SK-N-SH (cell line): ENCODE results near the gene NAV2. TPM values are rescaled to one million over a fixed set of nuclear protein-coding genes. Genes with fewer than 3 reads are reported as not detected.

Experiments
- CTCF ChIA-PET: fragments of 300-600, 350-600 bp; formaldehyde crosslinking; extraction: SDS; loops from one replicate; lab custom pipeline; 2021; lab: Yijun Ruan, JAX
- POLR2A ChIA-PET: fragments of 350-600 bp; sonication (Branson Sonifier 250); formaldehyde crosslinking; extraction: SDS; loops from one replicate; lab custom pipeline; 2020; ENCODE audit warnings: antibody characterized with exemption, inconsistent platforms; lab: Yijun Ruan, JAX
- DNase-seq: peaks from one replicate; pipeline ENCODE4 v3.0.0; 2012
- H2AFZ ChIP-seq: fragments of 200-600 bp; sonication (generic); 2 replicates; pipeline ENCODE4 v1.8.1; 2016; ENCODE audit warnings: antibody characterized with exemption, mild to moderate bottlenecking, low read depth
- H3F3A ChIP-seq: fragments of 200-600 bp; sonication (generic); replicated peaks from 2 replicates; pipeline ENCODE3; 2016; ENCODE audit warnings: antibody characterized with exemption, mild to moderate bottlenecking; ENCODE audit not compliant: insufficient read depth
- H3K27ac ChIP-seq, 2 experiments: fragments of 200-500 bp in 1 of 2; fragments of 200-600 bp in 1 of 2; sonication (Bioruptor generic) in 1 of 2; sonication (generic), shearing (Covaris generic) in 1 of 2; 2 replicates each; pipeline versions ENCODE4 v1.5.1 to v1.6.1; 2014 to 2016; ENCODE audit warnings: low read depth in 2 of 2, inconsistent platforms in 1 of 2, low read length in 1 of 2, mild to moderate bottlenecking in 1 of 2, mixed read lengths in 1 of 2
- H3K27me3 ChIP-seq: fragments of 200-600 bp; sonication (generic), shearing (Covaris generic); 2 replicates; pipeline ENCODE4 v1.6.1; 2016; ENCODE audit warnings: mixed run types; ENCODE audit not compliant: insufficient read depth
- H3K36me3 ChIP-seq, 2 experiments: fragments of 200-500 bp in 1 of 2; fragments of 200-600 bp in 1 of 2; sonication (Bioruptor generic) in 1 of 2; sonication (generic) in 1 of 2; replicated peaks in 1 of 2; 2 replicates each; pipeline versions ENCODE3 to v1.5.1; 2014 to 2016; ENCODE audit warnings: low read length in 1 of 2, mild to moderate bottlenecking in 1 of 2; ENCODE audit not compliant: insufficient read depth in 2 of 2, control insufficient read depth in 1 of 2
- H3K4me1 ChIP-seq, 2 experiments: fragments of 200-500 bp in 1 of 2; fragments of 200-600 bp in 1 of 2; sonication (Bioruptor generic) in 1 of 2; sonication (generic), shearing (Covaris generic) in 1 of 2; 2 replicates each; pipeline versions ENCODE4 v1.5.1 to v1.6.1; 2014 to 2016; ENCODE audit warnings: low read depth in 1 of 2, low read length in 1 of 2, mixed run types in 1 of 2; ENCODE audit not compliant: insufficient read depth in 2 of 2, control insufficient read depth in 1 of 2
- H3K4me2 ChIP-seq: fragments of 200-600 bp; sonication (generic), shearing (Covaris generic); 2 replicates; pipeline ENCODE4 v1.6.1; 2017; ENCODE audit warnings: mixed run types
- H3K4me3 ChIP-seq, 2 experiments: fragments of 200-500 bp in 1 of 2; fragments of 200-600 bp in 1 of 2; sonication (Bioruptor generic) in 1 of 2; sonication (generic), shearing (Covaris generic) in 1 of 2; 2 replicates each; pipeline versions ENCODE4 v1.5.1 to v1.8.1; 2014 to 2016; ENCODE audit warnings: low read depth in 2 of 2, inconsistent platforms in 1 of 2, low read length in 1 of 2, mild to moderate bottlenecking in 1 of 2, mixed read lengths in 1 of 2, moderate library complexity in 1 of 2
- H3K79me2 ChIP-seq: fragments of 200-600 bp; sonication (generic); 2 replicates; pipeline ENCODE4 v1.8.1; 2017; ENCODE audit warnings: mild to moderate bottlenecking; ENCODE audit not compliant: insufficient read depth
- H3K9ac ChIP-seq: fragments of 200-600 bp; sonication (generic); 2 replicates; pipeline ENCODE4 v1.6.1; 2017; ENCODE audit warnings: mixed run types
- H3K9me2 ChIP-seq: fragments of 200-600 bp; sonication (generic); 2 replicates; pipeline ENCODE4 v1.6.1; 2017; ENCODE audit warnings: mixed run types
- H3K9me3 ChIP-seq: fragments of 200-600 bp; sonication (generic); 2 replicates; pipeline ENCODE4 v1.6.1; 2017; ENCODE audit warnings: mixed run types, mild to moderate bottlenecking, moderate library complexity
- H4K20me1 ChIP-seq: fragments of 200-600 bp; sonication (generic); 2 replicates; pipeline ENCODE4 v1.6.1; 2017; ENCODE audit warnings: mild to moderate bottlenecking, mixed run types; ENCODE audit not compliant: insufficient read depth
- CHD2 ChIP-seq: fragments of 150-350 bp; IDR thresholded peaks from 2 replicates; pipeline ENCODE4 v1.6.1; 2018; ENCODE audit warnings: low read length; ENCODE audit not compliant: partially characterized antibody
- CTCF ChIP-seq: fragments of 200-600 bp; sonication (generic); IDR thresholded peaks from 2 replicates; pipeline ENCODE4 v1.6.1; 2017; ENCODE audit warnings: antibody characterized with exemption, mild to moderate bottlenecking, moderate library complexity
- ELF1 ChIP-seq: IDR thresholded peaks from 2 replicates; pipeline ENCODE4 v1.4.0; 2012
- EP300 ChIP-seq, 2 experiments: IDR thresholded peaks; 2 replicates each; pipeline versions ENCODE4 v1.4.0 to v1.6.1; 2012; ENCODE audit warnings: borderline replicate concordance in 1 of 2, low read depth in 1 of 2, low read length in 1 of 2
- EZH2phosphoT487 ChIP-seq: fragments of 200-600 bp; sonication (generic); IDR thresholded peaks from 2 replicates; pipeline ENCODE4 v1.6.1; 2017; ENCODE audit warnings: low read depth, mixed run types, mild to moderate bottlenecking, antibody characterized with exemption, moderate library complexity, borderline replicate concordance
- GABPA ChIP-seq: IDR thresholded peaks from 2 replicates; pipeline ENCODE4 v1.4.0; 2012; ENCODE audit warnings: low read depth, mild to moderate bottlenecking
- IRF3 ChIP-seq: fragments of 150-350 bp; IDR thresholded peaks from 2 replicates; pipeline ENCODE4 v1.6.1; 2016; ENCODE audit warnings: mild to moderate bottlenecking, low read depth, low read length
- JUND ChIP-seq: IDR thresholded peaks from 2 replicates; pipeline ENCODE4 v1.4.0; 2012
- MAX ChIP-seq: IDR thresholded peaks from 2 replicates; pipeline ENCODE4 v1.4.0; 2012; ENCODE audit warnings: low read depth
- MEF2A ChIP-seq: IDR thresholded peaks from 2 replicates; pipeline ENCODE4 v1.4.0; 2012; ENCODE audit warnings: low read depth, borderline replicate concordance
- NFIC ChIP-seq: IDR thresholded peaks from 2 replicates; pipeline ENCODE4 v1.4.0; 2012; ENCODE audit warnings: borderline replicate concordance
- NRF1 ChIP-seq: IDR thresholded peaks from 2 replicates; pipeline ENCODE4 v1.6.1; 2012; ENCODE audit warnings: low read depth, mild to moderate bottlenecking, low read length
- RAD21 ChIP-seq: IDR thresholded peaks from 2 replicates; pipeline ENCODE4 v1.6.1; 2012; ENCODE audit warnings: mild to moderate bottlenecking, low read length
- RCOR1 ChIP-seq: fragments of 150-350 bp; IDR thresholded peaks from 2 replicates; pipeline ENCODE4 v1.6.1; 2017; ENCODE audit warnings: antibody characterized with exemption, low read length
- RFX5 ChIP-seq: IDR thresholded peaks from 2 replicates; pipeline ENCODE4 v1.6.1; 2012; ENCODE audit warnings: mild to moderate bottlenecking, improper control_type of control experiment, low read length
- TCF12 ChIP-seq: IDR thresholded peaks from 2 replicates; pipeline ENCODE4 v1.4.0; 2012
- USF1 ChIP-seq: IDR thresholded peaks from 2 replicates; pipeline ENCODE4 v1.4.0; 2012; ENCODE audit warnings: low read depth, borderline replicate concordance
- WGBS: methylation state at CpG from one replicate; pipeline ENCODE4 v1.1.6; 2017; ENCODE audit warnings: low lambda C conversion rate; 5-methylcytosine and 5-hydroxymethylcytosine counted together
- polyA plus RNA-seq, 3 experiments: library from polyadenylated mRNA; depleted of rRNA; stranded (reverse); fragments of >200 nt; gene quantifications; 2 replicates each; pipeline ENCODE4 v1.2.3, GENCODE V29; 2012

NAV2 gene
- polyA plus RNA-seq, 1 of the 3 experiments (the other 2 are of a cell fraction) = 26.2 TPM

GRCh38 chr11:19805376-19805775 is 92.7 kb downstream of the NAV2 start:
- DNase-seq = no peak
- H3K4me3 ChIP-seq = no peak overlapping the region
- peaks cover 100% of the 10 kb centered on the region for H4K20me1 ChIP-seq
- POLR2A ChIA-PET = no interaction called here
- peaks cover 2 to 12% of the 10 kb centered on the region in 2 experiments for H3K36me3 ChIP-seq
- TF ChIP-seq JUND (no peak), NRF1 (no peak), TCF12 (no peak), IRF3 (no peak), RCOR1 (no peak), CTCF (no peak), NFIC (no peak), EZH2phosphoT487 (no peak), USF1 (no peak), GABPA (no peak), MAX (no peak), EP300 (IDR thresholded peaks at IDR 0.05; ENCODE audit: borderline replicate concordance in 1 of 2, low read depth in 1 of 2, low read length in 1 of 2) (no peak), ELF1 (no peak)
- no peaks in the 10 kb centered on the region for H3K9me2 ChIP-seq
- no peak overlapping the region for H3K9ac ChIP-seq
- H3K4me2 ChIP-seq = no peak overlapping the region
- H3K79me2 ChIP-seq = peaks cover 100% of the 10 kb centered on the region
- no peaks in the 10 kb centered on the region for H3K27me3 ChIP-seq
- peaks cover 7% of the 10 kb centered on the region for H3F3A ChIP-seq
- no peak overlapping the region for H2AFZ ChIP-seq
- H3K4me1 ChIP-seq = peaks cover 14 to 57% of the 10 kb centered on the region in 2 experiments
- CTCF ChIA-PET = interaction anchor here (1.0 to 1.4 kb wide), 3 partner anchors 22 to 248 kb away, joined by 3 to 4 read pairs (median 3); no protein-coding TSS in a partner anchor
- no peaks in the 10 kb centered on the region for H3K9me3 ChIP-seq
- H3K27ac ChIP-seq = no peak overlapping the region
- 93% methylated on average over 4 of the region's 5 CpGs for WGBS

- Histone ChIP-seq H3K9me3 (no peaks in the 10 kb centered on the region), H3K9ac (no peak overlapping the region), H3K27ac (no peak overlapping the region), H3K27me3 (no peaks in the 10 kb centered on the region), H3K36me3 (peaks cover 2 to 15% of the 10 kb centered on the region in 2 experiments), H2AFZ (no peak overlapping the region), H4K20me1 (peaks cover 100% of the 10 kb centered on the region), H3K4me1 (peaks cover 18 to 60% of the 10 kb centered on the region in 2 experiments), H3K4me3 (no peak overlapping the region), H3K4me2 (no peak overlapping the region), H3K9me2 (no peaks in the 10 kb centered on the region), H3K79me2 (peaks cover 100% of the 10 kb centered on the region), H3F3A (peaks cover 7% of the 10 kb centered on the region)
- 89% methylated on average over 2 of the region's 2 CpGs for WGBS
- TF ChIP-seq CHD2 (no peak), MEF2A (no peak), RFX5 (no peak), RAD21 (no peak), MAX (no peak), EP300 (IDR thresholded peaks at IDR 0.05; ENCODE audit: borderline replicate concordance in 1 of 2, low read depth in 1 of 2, low read length in 1 of 2) (no peak)
- no peak for DNase-seq
- CTCF ChIA-PET = interaction anchor here (1.0 to 1.4 kb wide), 5 partner anchors 21 to 250 kb away, joined by 3 to 4 read pairs (median 3); no protein-coding TSS in a partner anchor
- POLR2A ChIA-PET = no interaction called here
Measured at GRCh38 chr11:19805827-19806226, 93.2 kb downstream of the NAV2 start.
